Keratinocyte (primary cell): ENCODE results near the gene PTPRN2. TPM values are rescaled to one million over a fixed set of nuclear protein-coding genes. Genes with fewer than 3 reads are reported as not detected.

Experiments
- DNase-seq: peaks from one replicate; pipeline ENCODE4 v3.0.0-alpha.2; 2011; ENCODE audit warnings: low read depth, missing footprints, low spot score
- FAIRE-seq: peaks from 2 replicates; lab custom pipeline; 2011; peaks lifted over from hg19 to GRCh38; lab: Jason Lieb, UNC
- H2AFZ ChIP-seq: 2 replicates; pipeline ENCODE4 v1.6.0; 2012; ENCODE audit warnings: low read length, control low read depth, inconsistent platforms; ENCODE audit not compliant: control insufficient read depth
- H3K27ac ChIP-seq: 2 replicates; pipeline ENCODE4 v1.5.1; 2011; ENCODE audit warnings: low read length; ENCODE audit not compliant: control insufficient read depth, insufficient read depth
- H3K27me3 ChIP-seq: 3 replicates; pipeline ENCODE4 v1.6.0; 2011; ENCODE audit warnings: low read length; ENCODE audit not compliant: control insufficient read depth, insufficient read depth; ENCODE audit errors: extremely low read depth
- H3K36me3 ChIP-seq, 2 experiments: 2 replicates in 1 of 2; 3 replicates in 1 of 2; pipeline ENCODE4 v1.5.1; 2011; ENCODE audit warnings: low read length in 2 of 2, mild to moderate bottlenecking in 1 of 2; ENCODE audit not compliant: control insufficient read depth in 2 of 2, insufficient read depth in 2 of 2; ENCODE audit errors: extremely low read depth in 1 of 2
- H3K4me1 ChIP-seq: 3 replicates; pipeline ENCODE4 v1.5.1; 2011; ENCODE audit warnings: low read length; ENCODE audit not compliant: control insufficient read depth, insufficient read depth; ENCODE audit errors: extremely low read depth
- H3K4me2 ChIP-seq: 3 replicates; pipeline ENCODE4 v1.6.0; 2011; ENCODE audit warnings: low read depth, low read length; ENCODE audit not compliant: control insufficient read depth, insufficient read depth; ENCODE audit errors: extremely low read depth
- H3K4me3 ChIP-seq, 3 experiments: fragments of 200-600 bp in 1 of 3; sonication (generic) in 1 of 3; 2 replicates in 2 of 3; 3 replicates in 1 of 3; pipeline ENCODE4 v1.5.1; 2011 to 2016; ENCODE audit warnings: low read length in 3 of 3, mild to moderate bottlenecking in 3 of 3, control low read depth in 2 of 3, inconsistent platforms in 1 of 3, low read depth in 1 of 3, mixed read lengths in 1 of 3, mixed run types in 1 of 3, moderate library complexity in 1 of 3; ENCODE audit not compliant: control insufficient read depth in 2 of 3, insufficient read depth in 2 of 3; ENCODE audit errors: extremely low read depth in 1 of 3
- H3K79me2 ChIP-seq: 2 replicates; pipeline ENCODE4 v1.6.0; 2012; ENCODE audit warnings: low read length; ENCODE audit not compliant: control insufficient read depth, insufficient read depth
- H3K9ac ChIP-seq: 3 replicates; pipeline ENCODE4 v1.6.0; 2011; ENCODE audit warnings: low read length; ENCODE audit not compliant: control insufficient read depth, insufficient read depth; ENCODE audit errors: extremely low read depth
- H3K9me1 ChIP-seq: 3 replicates; pipeline ENCODE4 v1.6.0; 2011; ENCODE audit warnings: low read length; ENCODE audit not compliant: control insufficient read depth, insufficient read depth; ENCODE audit errors: extremely low read depth
- H3K9me3 ChIP-seq: 2 replicates; pipeline ENCODE4 v1.5.1; 2012; ENCODE audit warnings: low read depth, low read length; ENCODE audit not compliant: control insufficient read depth
- H4K20me1 ChIP-seq: 3 replicates; pipeline ENCODE4 v1.6.0; 2011; ENCODE audit warnings: low read length; ENCODE audit not compliant: control insufficient read depth, insufficient read depth; ENCODE audit errors: extremely low read depth
- CTCF ChIP-seq, 3 experiments: IDR thresholded peaks in 1 of 3; conservative IDR thresholded peaks in 1 of 3; optimal IDR thresholded peaks in 1 of 3; 2 replicates in 2 of 3; 3 replicates in 1 of 3; pipeline versions ENCODE3 to v1.5.1; 2011; ENCODE audit warnings: low read length in 3 of 3, mild to moderate bottlenecking in 3 of 3, moderate library complexity in 2 of 3, control low read depth in 1 of 3, inconsistent platforms in 1 of 3; ENCODE audit not compliant: insufficient read depth in 2 of 3; ENCODE audit errors: extremely low read depth in 1 of 3
- EZH2 ChIP-seq: IDR thresholded peaks from one replicate; pipeline ENCODE4 v1.6.1; 2012; ENCODE audit warnings: inconsistent platforms, mild to moderate bottlenecking, low read length, moderate library complexity
- dilution Hi-C: fragments of 300-500 bp; cut with MboI; formaldehyde crosslinking; loops from one replicate; pipeline ENCODE4 v1.7.0; 2020; ENCODE audit warnings: low sequenced_read_pairs; ENCODE audit not compliant: extremely low pct_ligation_motif_present
- polyA plus RNA-seq, 5 experiments: library from polyadenylated mRNA; depleted of rRNA in 3 of 5; stranded (reverse) in 3 of 5; stranded (forward) in 1 of 5; unstranded in 1 of 5; fragments of >200 nt; gene quantifications; 1 replicate in 1 of 5; 2 replicates in 3 of 5; 3 replicates in 1 of 5; pipeline versions ENCODE4 v1.2.1 to v1.2.3, GENCODE V29; 2011 to 2012; ENCODE audit warnings: missing spikeins in 2 of 5, low read depth in 1 of 5, low replicate concordance in 1 of 5

PTPRN2 gene
- polyA plus RNA-seq, 1 donor (not counting 4 experiments of a cell fraction or from before 2014, with no cell fraction given) = not detected

- Histone ChIP-seq H3K4me1 (no peaks in the 10 kb centered on the region), H3K27ac (no peak overlapping the region), H3K9me1 (no peaks in the 10 kb centered on the region), H3K36me3 (no peaks in the 10 kb centered on the region), H4K20me1 (no peaks in the 10 kb centered on the region), H2AFZ (no peak overlapping the region), H3K27me3 (no peaks in the 10 kb centered on the region), H3K4me2 (no peak overlapping the region), H3K9me3 (peaks cover 10% of the 10 kb centered on the region), H3K4me3 (no peak overlapping the region), H3K79me2 (no peaks in the 10 kb centered on the region), H3K9ac (no peak overlapping the region)
- FAIRE-seq = no peak
- TF ChIP-seq CTCF (optimal IDR thresholded peaks at IDR 0.05 in 1 of 3, IDR thresholded peaks at IDR 0.05 in 1 of 3, conservative IDR thresholded peaks at IDR 0.05 in 1 of 3; ENCODE audit: extremely low read depth in 1 of 3, insufficient read depth in 2 of 3, low read length in 3 of 3) = no peak
- no peak for TF ChIP-seq EZH2
- dilution Hi-C loops = no loop called here
- DNase-seq = no peak
Observed at GRCh38 chr7:158527495-158527894, 60.1 kb downstream of the PTPRN2 start.

GRCh38 chr7:158527038-158527437, 60.6 kb downstream of the PTPRN2 start:
- Histone ChIP-seq H3K36me3 (no peaks in the 10 kb centered on the region), H3K9ac (no peak overlapping the region), H3K9me3 (peaks cover 13% of the 10 kb centered on the region), H3K4me1 (no peaks in the 10 kb centered on the region), H3K9me1 (no peaks in the 10 kb centered on the region), H3K79me2 (no peaks in the 10 kb centered on the region), H4K20me1 (no peaks in the 10 kb centered on the region), H2AFZ (no peak overlapping the region), H3K27me3 (no peaks in the 10 kb centered on the region), H3K27ac (no peak overlapping the region), H3K4me2 (no peak overlapping the region), H3K4me3 (no peak overlapping the region)
- DNase-seq = no peak
- no peak for FAIRE-seq
- TF ChIP-seq EZH2 (no peak), CTCF (optimal IDR thresholded peaks at IDR 0.05 in 1 of 3, IDR thresholded peaks at IDR 0.05 in 1 of 3, conservative IDR thresholded peaks at IDR 0.05 in 1 of 3; ENCODE audit: extremely low read depth in 1 of 3, insufficient read depth in 2 of 3, low read length in 3 of 3) (no peak)
- dilution Hi-C loops = no loop called here
